Posterior vena cava (tissue), 2 donors: ENCODE data around the gene LCE6A. TPM values are rescaled to one million over a fixed set of nuclear protein-coding genes. Genes with fewer than 3 reads are reported as not detected.

ENCODE experiments used
- DNase-seq: peaks from one replicate; pipeline ENCODE4 v3.0.0-alpha.2; 2020; ENCODE audit warnings: low spot score
- intact Hi-C, 2 donors: fragments of 100-400 bp; cut with DNase I; formaldehyde crosslinking; loops; one replicate each; pipeline versions ENCODE4 v1.14.1 to v1.14.2; 2022 to 2023
- total RNA-seq, 2 donors: library from RNA; stranded (reverse); fragmentation: NEBNext Ultra II Directional; extraction: Animal tissue kit (Norgen Biotek cat#: 25700); gene quantifications; one replicate each; pipeline ENCODE4 v1.2.1, GENCODE V29; 2021
- donor health status: DM: yes; HTN: yes; CAD: no.
- donor health status: DM: yes; HTN: yes; CAD: no.

The LCE6A gene
- total RNA-seq, 2 donors from 2014 or later, result not detected

GRCh38 chr1:152870831-152871730 lies 28.4 kb downstream of the LCE6A start:
- no peak for DNase-seq
- intact Hi-C loops, result no loop called here

- no peak for DNase-seq
- intact Hi-C loops, result no loop called here
These were observed 29.1 kb downstream of the LCE6A start for GRCh38 chr1:152871731-152872126.

GRCh38 chr1:152873495-152873894 lies 30.8 kb downstream of the LCE6A start:
- DNase-seq, result no peak
- intact Hi-C loops, result no loop called here

- intact Hi-C loops, result no loop called here
- no peak for DNase-seq
These were observed 34.2 kb downstream of the LCE6A start for GRCh38 chr1:152876827-152877226.

- intact Hi-C loops, result no loop called here
- no peak for DNase-seq
These were observed 35.4 kb downstream of the LCE6A start, which contains the start of gene SMCP for GRCh38 chr1:152878042-152878441. Gene SMCP, plus strand, starts transcription at chr1:152878322. Its CDS starts 6,101 bp downstream, at chr1:152884423.

GRCh38 chr1:152879559-152880198 lies 37.0 kb downstream of the LCE6A start:
- DNase-seq, result no peak
- intact Hi-C loops, result no loop called here

GRCh38 chr1:152880316-152880715 lies 37.7 kb downstream of the LCE6A start:
- no peak for DNase-seq
- intact Hi-C loops, result no loop called here

- intact Hi-C loops, result no loop called here
- DNase-seq, result no peak
These were observed 38.3 kb downstream of the LCE6A start for GRCh38 chr1:152880907-152881306.

GRCh38 chr1:152884085-152884484 lies 41.4 kb downstream of the LCE6A start:
- intact Hi-C loops, result no loop called here
- no peak for DNase-seq

GRCh38 chr1:152884506-152884905 lies 41.9 kb downstream of the LCE6A start:
- intact Hi-C loops, result no loop called here
- no peak for DNase-seq

- DNase-seq, result no peak
- intact Hi-C loops, result no loop called here
These were observed 42.4 kb downstream of the LCE6A start for GRCh38 chr1:152884966-152885624.

GRCh38 chr1:152886085-152886484 lies 43.4 kb downstream of the LCE6A start:
- no peak for DNase-seq
- intact Hi-C loops, result no loop called here

- no peak for DNase-seq
- intact Hi-C loops, result no loop called here
These were observed 44.2 kb downstream of the LCE6A start for GRCh38 chr1:152886758-152887409.

- intact Hi-C loops, result no loop called here
- DNase-seq, result no peak
These were observed 45.5 kb downstream of the LCE6A start for GRCh38 chr1:152888126-152888525.

Other genes with a start within 250 kb of the LCE6A start
- gene LCE3C, start 242.6 kb upstream of the LCE6A start, total RNA-seq, result not detected
- not detected for gene LCE3B, start 229.0 kb upstream of the LCE6A start, total RNA-seq
- not detected for gene LCE3A, start 219.8 kb upstream of the LCE6A start, total RNA-seq
- gene LCE2D, start 179.5 kb upstream of the LCE6A start, total RNA-seq, result not detected
- not detected for gene LCE2C, start 167.6 kb upstream of the LCE6A start, total RNA-seq
- not detected for gene LCE2B, start 156.7 kb upstream of the LCE6A start, total RNA-seq
- not detected for gene LCE2A, start 144.5 kb upstream of the LCE6A start, total RNA-seq
- gene LCE4A, start 134.7 kb upstream of the LCE6A start, total RNA-seq, result not detected
- gene KPRP, start 84.8 kb upstream of the LCE6A start, total RNA-seq, result not detected
- gene LCE1F, start 67.7 kb upstream of the LCE6A start, total RNA-seq, result not detected
- gene LCE1E, start 56.6 kb upstream of the LCE6A start, total RNA-seq, result not detected
- not detected for gene LCE1D, start 46.1 kb upstream of the LCE6A start, total RNA-seq
- gene LCE1C, start 36.2 kb upstream of the LCE6A start, total RNA-seq, result not detected
- gene LCE1B, start 30.9 kb upstream of the LCE6A start, total RNA-seq, result not detected
- gene LCE1A, start 15.4 kb upstream of the LCE6A start, total RNA-seq, result not detected
- gene LCE7A, start 17.1 kb downstream of the LCE6A start, total RNA-seq, result not detected
- gene SMCP, start 35.5 kb downstream of the LCE6A start, total RNA-seq, result not detected
- not detected for gene IVL, start 65.7 kb downstream of the LCE6A start, total RNA-seq
- not detected for gene SPRR5, start 104.3 kb downstream of the LCE6A start, total RNA-seq
- gene SPRR4, start 127.8 kb downstream of the LCE6A start, total RNA-seq, result not detected
- gene SPRR1A, start 141.2 kb downstream of the LCE6A start, total RNA-seq, result not detected
- gene SPRR3, start 158.9 kb downstream of the LCE6A start, total RNA-seq, result not detected
- gene SPRR1B, start 188.3 kb downstream of the LCE6A start, total RNA-seq, result not detected
- gene SPRR2D, start 198.3 kb downstream of the LCE6A start, total RNA-seq, result not detected
- not detected for gene SPRR2A, start 214.7 kb downstream of the LCE6A start, total RNA-seq
- not detected for gene SPRR2B, start 228.8 kb downstream of the LCE6A start, total RNA-seq